HepG2 (cell line): ENCODE measurements around the gene NECAP2. TPM values are rescaled to one million over a fixed set of nuclear protein-coding genes. Genes with fewer than 3 reads are reported as not detected.
A peak's percentile ranks its signal among the peaks of the same experiment; 100 is the strongest.

ENCODE experiments used
- ELF1 ChIP-seq: sonication (generic); formaldehyde crosslinking; IDR thresholded peaks from 2 replicates; pipeline ENCODE4 v1.4.0; 2020; ENCODE audit warnings: missing genetic modification reagents
- ELK4 ChIP-seq: sonication (generic); formaldehyde crosslinking; IDR thresholded peaks from 2 replicates; pipeline ENCODE4 v1.9.0; 2021; ENCODE audit warnings: missing genetic modification reagents, borderline replicate concordance
- FLYWCH1 ChIP-seq: sonication (generic); formaldehyde crosslinking; IDR thresholded peaks from 2 replicates; pipeline ENCODE4 v1.8.1; 2023; ENCODE audit warnings: mild to moderate bottlenecking, missing genetic modification reagents
- HDAC2 ChIP-seq: sonication (generic); formaldehyde crosslinking; IDR thresholded peaks from 2 replicates; pipeline ENCODE4 v1.4.0; 2020; ENCODE audit warnings: missing genetic modification reagents
- NR2F6 ChIP-seq, 2 experiments: IDR thresholded peaks; 2 replicates each; pipeline ENCODE4 v1.6.1; 2016; ENCODE audit warnings: antibody characterized with exemption in 1 of 2, mild to moderate bottlenecking in 1 of 2
- PLRG1 ChIP-seq: fragments of 450-650 bp; conservative IDR thresholded peaks from 2 replicates; pipeline ENCODE4 v1.6.1; 2016
- SMAD3 ChIP-seq: sonication (generic); formaldehyde crosslinking; IDR thresholded peaks from 2 replicates; pipeline ENCODE4 v1.4.0; 2020; ENCODE audit warnings: missing genetic modification reagents
- SRSF9 ChIP-seq: fragments of 200-400 bp; formaldehyde crosslinking; IDR thresholded peaks from 2 replicates; pipeline ENCODE4 v1.6.1; 2018; ENCODE audit warnings: borderline replicate concordance, mild to moderate bottlenecking, low read depth, low read length; ENCODE audit not compliant: insufficient read depth, poor library complexity, severe bottlenecking
- ZFP36L1 ChIP-seq: sonication (generic); formaldehyde crosslinking; IDR thresholded peaks from 2 replicates; pipeline ENCODE4 v1.8.0; 2022; ENCODE audit warnings: mild to moderate bottlenecking, missing genetic modification reagents, moderate library complexity
- ZKSCAN5 ChIP-seq: sonication (generic); formaldehyde crosslinking; IDR thresholded peaks from 2 replicates; pipeline ENCODE4 v1.5.1; 2020; ENCODE audit warnings: mild to moderate bottlenecking, missing genetic modification reagents
- ZMAT3 ChIP-seq: sonication (generic); formaldehyde crosslinking; conservative IDR thresholded peaks from 2 replicates; pipeline ENCODE4 v1.7.0; 2021; ENCODE audit warnings: missing genetic modification reagents
- ZNF18 ChIP-seq: sonication (generic); formaldehyde crosslinking; IDR thresholded peaks from 2 replicates; pipeline ENCODE4 v1.8.0; 2022; ENCODE audit warnings: mild to moderate bottlenecking, missing genetic modification reagents; ENCODE audit not compliant: insufficient replicate concordance
- ZNF205 ChIP-seq: IDR thresholded peaks from 2 replicates; pipeline ENCODE4 v1.6.1; 2018; ENCODE audit warnings: missing biosample characterization, missing genetic modification reagents
- ZNF280B ChIP-seq: sonication (generic); formaldehyde crosslinking; IDR thresholded peaks from 2 replicates; pipeline ENCODE4 v1.5.0; 2020; ENCODE audit warnings: missing genetic modification reagents, mild to moderate bottlenecking, borderline replicate concordance
- ZNF556 ChIP-seq: sonication (generic); formaldehyde crosslinking; IDR thresholded peaks from 2 replicates; pipeline ENCODE4 v1.4.0; 2020; ENCODE audit warnings: mild to moderate bottlenecking, missing genetic modification reagents, borderline replicate concordance
- ZNF572 ChIP-seq: sonication (generic); formaldehyde crosslinking; IDR thresholded peaks from 2 replicates; pipeline ENCODE4 v1.5.1; 2020; ENCODE audit warnings: mild to moderate bottlenecking, missing genetic modification reagents
- ZSCAN9 ChIP-seq: IDR thresholded peaks from 2 replicates; pipeline ENCODE4 v1.6.1; 2016; ENCODE audit warnings: borderline replicate concordance
- polyA plus RNA-seq, 8 experiments: library from polyadenylated mRNA; depleted of rRNA in 3 of 8; stranded (reverse) in 7 of 8; unstranded in 1 of 8; fragments of >200 nt; fragmentation: Illumina TruSeq in 4 of 8; extraction: Trizol in 4 of 8; gene quantifications; 2 replicates each; pipeline versions ENCODE4 v1.2.1 to v1.2.3, GENCODE V29; 2011 to 2016; ENCODE audit warnings: low read depth in 4 of 8, missing spikeins in 1 of 8, mixed read lengths in 1 of 8; ENCODE audit not compliant: insufficient read depth in 1 of 8
- total RNA-seq, 5 experiments: library from RNA; depleted of rRNA; stranded (reverse); fragments of >200 nt; fragmentation: Illumina TruSeq; extraction: Trizol; gene quantifications; 2 replicates each; pipeline ENCODE4 v1.2.3, GENCODE V29; 2016; ENCODE audit warnings: low read depth in 1 of 5
- TF ChIP-seq, protein P1 (sequence below): sonication (generic); formaldehyde crosslinking; IDR thresholded peaks from 2 replicates; pipeline ENCODE4 v1.4.0; 2020; ENCODE audit warnings: mild to moderate bottlenecking, low read depth, missing genetic modification reagents
- TF ChIP-seq, protein P2 (sequence below): sonication (generic); formaldehyde crosslinking; IDR thresholded peaks from 2 replicates; pipeline ENCODE4 v1.4.0; 2020; ENCODE audit warnings: missing genetic modification reagents, borderline replicate concordance

Gene NECAP2
- total and polyA plus RNA-seq, 2 of the 13 experiments (the other 11 are each of a cell fraction or from before 2014, with no cell fraction given): 38.5 to 52.3 TPM

DNA sequence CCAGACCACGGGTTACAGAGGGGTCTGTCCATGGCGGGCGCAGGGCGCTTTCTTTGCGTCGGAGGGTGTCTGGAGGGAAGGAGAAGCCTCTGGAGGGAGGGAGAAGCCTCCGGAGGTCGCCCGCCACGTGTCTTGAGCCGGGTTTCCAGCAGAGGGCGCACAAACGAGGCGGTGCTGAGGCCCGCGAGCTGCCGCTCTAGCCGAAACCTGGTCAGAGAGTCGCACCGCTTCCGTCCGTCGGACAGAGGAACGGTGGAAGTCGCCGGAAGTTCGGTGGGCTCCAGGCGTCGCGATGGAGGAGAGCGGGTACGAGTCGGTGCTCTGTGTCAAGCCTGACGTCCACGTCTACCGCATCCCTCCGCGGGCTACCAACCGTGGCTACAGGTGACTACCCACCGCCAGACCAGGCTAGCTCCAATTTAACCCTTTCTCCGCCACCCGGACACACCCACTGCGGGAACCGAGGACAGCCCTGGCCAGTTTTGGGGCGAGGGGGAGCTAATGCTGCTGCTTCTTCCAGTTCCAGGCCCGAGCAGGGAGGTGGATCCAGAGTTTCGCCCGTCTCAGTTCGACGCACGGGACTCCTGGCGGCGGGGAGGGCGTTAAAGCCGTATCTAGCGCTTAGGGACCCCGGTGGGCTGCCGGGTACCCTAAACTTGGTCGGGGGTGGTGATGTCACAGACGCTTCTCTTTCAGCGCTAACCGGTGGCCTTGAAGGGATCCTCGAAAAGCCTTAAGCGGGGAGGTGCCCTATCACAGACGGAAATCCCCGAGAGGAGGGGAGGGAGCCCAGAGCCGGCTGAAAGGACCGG is at the start of gene NECAP2 (continued):
- TF ChIP-seq PLRG1: no peak
- 0 out of 2 replicates have a peak, but pooled peaks have one; percentile 4 for TF ChIP-seq ZNF572 (CRISPR knock-in tag)
- TF ChIP-seq SRSF9: no peak
- TF ChIP-seq ZKSCAN5: no peak
- TF ChIP-seq, protein P1, sequence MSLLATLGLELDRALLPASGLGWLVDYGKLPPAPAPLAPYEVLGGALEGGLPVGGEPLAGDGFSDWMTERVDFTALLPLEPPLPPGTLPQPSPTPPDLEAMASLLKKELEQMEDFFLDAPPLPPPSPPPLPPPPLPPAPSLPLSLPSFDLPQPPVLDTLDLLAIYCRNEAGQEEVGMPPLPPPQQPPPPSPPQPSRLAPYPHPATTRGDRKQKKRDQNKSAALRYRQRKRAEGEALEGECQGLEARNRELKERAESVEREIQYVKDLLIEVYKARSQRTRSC: peak; percentile 61; the same call in 1 of the 2 replicates
- TF ChIP-seq, protein P2, sequence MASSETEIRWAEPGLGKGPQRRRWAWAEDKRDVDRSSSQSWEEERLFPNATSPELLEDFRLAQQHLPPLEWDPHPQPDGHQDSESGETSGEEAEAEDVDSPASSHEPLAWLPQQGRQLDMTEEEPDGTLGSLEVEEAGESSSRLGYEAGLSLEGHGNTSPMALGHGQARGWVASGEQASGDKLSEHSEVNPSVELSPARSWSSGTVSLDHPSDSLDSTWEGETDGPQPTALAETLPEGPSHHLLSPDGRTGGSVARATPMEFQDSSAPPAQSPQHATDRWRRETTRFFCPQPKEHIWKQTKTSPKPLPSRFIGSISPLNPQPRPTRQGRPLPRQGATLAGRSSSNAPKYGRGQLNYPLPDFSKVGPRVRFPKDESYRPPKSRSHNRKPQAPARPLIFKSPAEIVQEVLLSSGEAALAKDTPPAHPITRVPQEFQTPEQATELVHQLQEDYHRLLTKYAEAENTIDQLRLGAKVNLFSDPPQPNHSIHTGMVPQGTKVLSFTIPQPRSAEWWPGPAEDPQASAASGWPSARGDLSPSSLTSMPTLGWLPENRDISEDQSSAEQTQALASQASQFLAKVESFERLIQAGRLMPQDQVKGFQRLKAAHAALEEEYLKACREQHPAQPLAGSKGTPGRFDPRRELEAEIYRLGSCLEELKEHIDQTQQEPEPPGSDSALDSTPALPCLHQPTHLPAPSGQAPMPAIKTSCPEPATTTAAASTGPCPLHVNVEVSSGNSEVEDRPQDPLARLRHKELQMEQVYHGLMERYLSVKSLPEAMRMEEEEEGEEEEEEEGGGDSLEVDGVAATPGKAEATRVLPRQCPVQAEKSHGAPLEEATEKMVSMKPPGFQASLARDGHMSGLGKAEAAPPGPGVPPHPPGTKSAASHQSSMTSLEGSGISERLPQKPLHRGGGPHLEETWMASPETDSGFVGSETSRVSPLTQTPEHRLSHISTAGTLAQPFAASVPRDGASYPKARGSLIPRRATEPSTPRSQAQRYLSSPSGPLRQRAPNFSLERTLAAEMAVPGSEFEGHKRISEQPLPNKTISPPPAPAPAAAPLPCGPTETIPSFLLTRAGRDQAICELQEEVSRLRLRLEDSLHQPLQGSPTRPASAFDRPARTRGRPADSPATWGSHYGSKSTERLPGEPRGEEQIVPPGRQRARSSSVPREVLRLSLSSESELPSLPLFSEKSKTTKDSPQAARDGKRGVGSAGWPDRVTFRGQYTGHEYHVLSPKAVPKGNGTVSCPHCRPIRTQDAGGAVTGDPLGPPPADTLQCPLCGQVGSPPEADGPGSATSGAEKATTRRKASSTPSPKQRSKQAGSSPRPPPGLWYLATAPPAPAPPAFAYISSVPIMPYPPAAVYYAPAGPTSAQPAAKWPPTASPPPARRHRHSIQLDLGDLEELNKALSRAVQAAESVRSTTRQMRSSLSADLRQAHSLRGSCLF (CRISPR knock-in tag): no peak
- TF ChIP-seq ZNF556 (CRISPR knock-in tag): peak; percentile 94; the same call in 1 of the 2 replicates
- peak; percentile 88 for TF ChIP-seq SMAD3
- TF ChIP-seq ZNF205: peak; percentile 94
- TF ChIP-seq ZSCAN9 (CRISPR knock-in tag): peak; percentile 87; the same call in 1 of the 2 replicates
- peak; percentile 90 for TF ChIP-seq ELF1
- no peak; the same call in 1 of the 2 replicates for TF ChIP-seq ZNF280B (CRISPR knock-in tag)
- TF ChIP-seq ELK4 (CRISPR knock-in tag): peak; percentile 64; the same call in 1 of the 2 replicates
- TF ChIP-seq HDAC2: peak; percentile 90
- TF ChIP-seq ZFP36L1 (CRISPR knock-in tag): peak; percentile 93
- no peak for TF ChIP-seq FLYWCH1 (CRISPR knock-in tag)
- no peak for TF ChIP-seq NR2F6 (IDR thresholded peaks at IDR 0.05)
- TF ChIP-seq NR2F6 (CRISPR knock-in tag; IDR thresholded peaks at IDR 0.05): peak; percentile 79
- peak; percentile 69 for TF ChIP-seq ZNF18 (CRISPR knock-in tag)
- peak; percentile 94; the same call in 1 of the 2 replicates for TF ChIP-seq ZMAT3
